GM12874 (cell line): ENCODE results near the gene CAST.
A peak's percentile ranks its signal among the peaks of the same experiment; 100 is the strongest.

Source experiments
- CTCF ChIP-seq: IDR thresholded peaks from 2 replicates; pipeline ENCODE4 v1.5.1; 2011; ENCODE audit warnings: low read depth, mild to moderate bottlenecking, control low read depth, low read length, moderate library complexity; ENCODE audit not compliant: insufficient read depth

CAST gene

DNA sequence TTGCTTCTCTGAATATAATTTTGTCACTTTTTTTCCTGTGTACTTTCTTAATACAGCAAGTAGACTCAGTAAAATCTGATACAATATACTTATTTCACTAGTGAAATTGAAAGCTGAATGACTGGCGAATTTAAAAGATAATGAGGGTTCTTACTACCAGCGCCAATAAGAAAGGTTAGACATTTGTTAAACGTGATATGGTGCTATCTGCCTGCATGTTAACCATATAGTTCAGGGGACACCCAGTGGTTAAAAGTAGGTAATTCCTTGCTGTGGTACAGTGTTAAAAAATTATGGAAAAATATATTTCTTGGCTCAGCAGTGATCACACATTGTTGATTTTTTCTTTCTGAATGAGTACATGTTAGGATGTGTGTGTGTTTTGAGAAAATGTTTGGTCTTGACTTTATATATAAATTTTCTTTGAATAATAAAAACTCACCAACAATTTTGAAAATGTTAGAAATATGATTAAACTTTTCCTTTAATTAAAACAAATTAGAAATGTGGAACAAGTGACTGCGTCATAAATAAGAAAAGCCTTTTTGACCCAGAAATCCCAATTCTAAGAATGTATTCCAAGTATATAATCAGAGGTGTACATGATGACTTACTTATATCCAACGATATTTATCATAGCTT lies 25.8 kb downstream of the CAST start:
- TF ChIP-seq CTCF: peak; percentile 50; the same call in 1 of the 2 replicates

- TF ChIP-seq CTCF: no peak
These were observed 28.7 kb downstream of the CAST start for GRCh38 chr5:96690861-96691260.

DNA sequence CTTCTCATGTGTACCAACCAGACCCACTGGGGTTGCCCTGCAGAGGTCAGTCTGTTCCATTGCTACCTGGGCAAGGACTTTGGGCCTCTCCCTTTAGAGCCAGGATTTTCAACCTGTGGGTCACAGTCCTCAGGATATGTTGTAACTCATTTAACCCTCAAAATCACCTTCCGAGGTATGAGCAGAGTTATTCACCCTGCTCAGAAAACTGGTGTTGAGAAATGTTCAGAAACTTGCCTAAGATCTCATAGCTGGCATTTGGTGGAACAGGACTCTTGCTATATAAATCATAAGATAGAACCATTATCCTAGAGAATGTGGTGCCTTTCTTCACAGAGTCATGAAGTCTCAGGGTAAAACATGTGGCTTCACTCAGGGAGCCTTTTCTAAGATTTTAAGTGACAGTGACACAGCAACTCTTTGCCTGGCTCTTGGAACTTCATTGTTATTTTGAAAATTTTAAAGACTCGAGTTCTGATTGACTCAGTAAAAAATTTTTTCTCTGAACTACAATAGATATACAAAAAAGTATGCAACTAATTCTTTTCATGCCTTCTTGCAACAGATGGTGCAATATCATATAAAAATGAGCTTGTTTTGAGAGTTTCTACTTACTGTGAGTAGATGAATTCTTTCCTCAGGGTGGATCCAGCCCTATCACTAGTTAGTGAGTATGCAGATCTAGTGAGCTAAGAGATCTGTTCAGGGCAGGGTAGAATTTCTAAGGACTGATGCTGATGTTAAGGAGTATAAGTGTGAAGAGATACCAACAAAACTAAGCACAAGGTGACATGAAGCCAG lies 29.5 kb downstream of the CAST start:
- no peak for TF ChIP-seq CTCF

DNA sequence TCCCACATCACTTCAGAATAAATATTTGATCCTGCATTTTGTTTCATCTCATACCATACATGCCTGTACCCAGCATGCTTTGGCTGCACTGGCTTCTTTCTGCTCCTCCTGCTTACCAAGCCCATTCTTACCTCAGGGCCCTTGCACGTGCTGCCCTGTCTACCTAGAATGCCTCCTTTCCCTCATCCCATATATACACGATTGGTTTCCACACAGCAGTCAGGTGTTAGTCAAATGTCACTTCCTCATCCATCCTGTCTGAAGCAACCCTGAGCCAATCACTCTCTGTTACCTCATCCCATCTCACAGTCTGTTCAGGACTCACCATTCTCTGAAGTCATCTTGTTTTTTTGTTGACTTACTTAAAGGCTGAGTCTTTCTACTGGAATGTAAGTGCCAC lies 30.3 kb downstream of the CAST start:
- no peak for TF ChIP-seq CTCF

DNA sequence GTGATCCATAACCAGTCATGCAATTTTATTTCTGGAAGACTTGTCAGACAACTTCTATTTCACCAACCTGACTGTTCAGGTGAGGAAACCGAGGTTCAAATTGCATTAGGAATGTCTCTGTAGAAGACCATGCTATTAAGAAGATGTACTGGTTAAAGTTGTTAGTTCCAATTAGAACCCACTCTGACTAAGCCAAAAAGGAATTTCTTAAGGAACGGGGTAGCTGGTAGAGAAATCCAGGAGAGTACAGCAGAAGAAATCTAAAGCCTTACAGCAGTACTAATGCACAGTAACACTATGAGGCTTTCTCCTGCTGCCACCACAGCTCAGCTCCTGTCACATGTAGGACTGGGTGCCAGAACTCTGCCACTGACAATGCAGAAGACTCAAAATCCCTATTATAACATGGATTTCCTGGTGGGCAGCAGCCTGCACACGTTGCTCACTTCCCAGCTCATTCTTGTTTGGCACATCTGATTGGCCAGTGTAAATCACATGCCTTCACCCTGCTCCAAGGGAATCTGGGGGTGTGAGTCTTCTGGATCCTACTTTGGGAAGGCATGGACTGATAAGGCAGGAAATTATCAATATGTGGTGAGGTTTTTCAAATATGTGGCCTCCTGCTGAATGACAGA lies 37.1 kb downstream of the CAST start:
- TF ChIP-seq CTCF: no peak

- TF ChIP-seq CTCF: no peak
These were observed 40.6 kb downstream of the CAST start for GRCh38 chr5:96702503-96703383.

- TF ChIP-seq CTCF: no peak
These were observed 41.3 kb downstream of the CAST start for GRCh38 chr5:96703384-96703920.
